Effector memory CD4-positive, alpha-beta T cell (primary cell): ENCODE results near the gene PLTP.
"Not testable (repeated sequence)": the region's sequence is repeated elsewhere in the genome, so short reads cannot be mapped to it uniquely, and the experiment has no call there.

Experiments
- DNase-seq, 3 donors: peaks; one replicate each; pipeline ENCODE4 v3.0.0-alpha.2; 2020
- H3K27ac ChIP-seq: 2 replicates; pipeline ENCODE4 v1.7.0; 2013; ENCODE audit warnings: mild to moderate bottlenecking, low read length, moderate library complexity; ENCODE audit not compliant: insufficient read depth, poor library complexity, severe bottlenecking
- H3K27me3 ChIP-seq: replicated peaks from 2 replicates; pipeline ENCODE4 v1.7.0; 2013; ENCODE audit warnings: mild to moderate bottlenecking, low read length; ENCODE audit not compliant: insufficient read depth, control insufficient read depth, poor library complexity, severe bottlenecking
- H3K36me3 ChIP-seq: 2 replicates; pipeline ENCODE4 v1.7.0; 2013; ENCODE audit warnings: mild to moderate bottlenecking, low read length, moderate library complexity; ENCODE audit not compliant: control insufficient read depth, insufficient read depth
- H3K4me1 ChIP-seq: 2 replicates; pipeline ENCODE4 v1.7.0; 2013; ENCODE audit warnings: low read length, mild to moderate bottlenecking; ENCODE audit not compliant: control insufficient read depth, insufficient read depth, poor library complexity, severe bottlenecking
- H3K4me3 ChIP-seq: 2 replicates; pipeline ENCODE4 v1.7.0; 2013; ENCODE audit warnings: low read length, low read depth, mild to moderate bottlenecking; ENCODE audit not compliant: insufficient read depth, poor library complexity, severe bottlenecking
- H3K9me3 ChIP-seq: 2 replicates; pipeline ENCODE4 v1.7.0; 2013; ENCODE audit warnings: mild to moderate bottlenecking, low read length, moderate library complexity; ENCODE audit not compliant: control insufficient read depth

Gene PLTP

DNA sequence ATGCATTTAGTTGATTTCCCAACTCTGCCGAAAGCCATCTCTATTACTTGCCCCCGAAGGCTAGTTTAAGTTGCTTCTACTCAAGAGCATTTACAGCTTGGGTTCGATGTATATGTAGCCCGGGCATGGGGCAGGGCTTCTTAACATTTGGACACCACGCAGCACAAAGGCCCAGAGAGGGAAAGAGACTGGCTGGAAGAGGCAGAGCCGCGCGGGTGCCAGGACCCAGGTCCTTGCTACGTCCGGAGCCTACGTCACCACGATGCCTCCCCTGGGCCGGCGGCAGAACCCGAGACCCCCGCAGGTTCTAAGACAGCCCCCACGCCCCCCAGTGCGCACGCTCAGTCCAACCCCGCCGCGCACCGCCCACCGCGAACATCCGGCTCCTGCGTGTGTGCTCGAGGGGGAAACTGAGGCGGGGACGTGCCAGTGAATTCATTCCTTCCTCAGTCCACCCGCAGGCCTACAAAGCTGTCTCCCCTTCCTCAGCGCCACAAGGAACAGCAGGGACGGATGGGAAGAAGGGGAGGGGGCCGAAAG, 22.2 kb upstream of the PLTP start:
- no peaks in the 10 kb centered on the region for H3K27me3 ChIP-seq
- H3K9me3 ChIP-seq, result no peaks in the 10 kb centered on the region
- H3K36me3 ChIP-seq, result peaks cover 24% of the 10 kb centered on the region
- peak overlapping the region; percentile 95 for H3K4me3 ChIP-seq
- H3K27ac ChIP-seq, result peak overlapping the region; percentile 98
- peaks cover 20% of the 10 kb centered on the region for H3K4me1 ChIP-seq
- peak in 1 of 3 donors; percentile 46 for DNase-seq

GRCh38 chr20:45933266-45934045, 21.5 kb upstream of the PLTP start:
- peak; percentile 17 to 51 (median 39) for DNase-seq
- peak overlapping the region; percentile 95 for H3K4me3 ChIP-seq
- no peaks in the 10 kb centered on the region for H3K9me3 ChIP-seq
- H3K36me3 ChIP-seq, result peaks cover 17% of the 10 kb centered on the region
- H3K27ac ChIP-seq, result peak overlapping the region; percentile 98
- no peaks in the 10 kb centered on the region for H3K27me3 ChIP-seq
- peaks cover 20% of the 10 kb centered on the region for H3K4me1 ChIP-seq

DNA sequence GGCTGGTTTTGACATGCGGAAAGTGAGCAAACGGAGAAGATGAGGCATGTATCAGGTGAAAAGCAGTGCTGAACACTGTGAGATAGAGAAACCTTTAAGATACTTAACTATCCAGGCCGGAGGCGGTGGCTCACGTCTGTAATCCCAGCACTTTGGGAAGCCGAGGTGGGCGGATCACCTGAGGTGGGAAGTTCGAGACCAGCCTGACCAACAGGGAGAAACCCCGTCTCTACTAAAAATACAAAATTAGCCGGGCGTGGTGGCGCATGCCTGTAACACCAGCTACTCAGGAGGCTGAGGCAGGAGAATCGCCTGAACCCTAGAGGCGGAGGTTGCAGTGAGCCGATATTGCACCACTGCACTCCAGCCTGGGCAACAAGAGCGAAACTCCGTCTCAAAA, 19.7 kb upstream of the PLTP start:
- not testable (repeated sequence) for H3K9me3 ChIP-seq, H3K27ac ChIP-seq, H3K27me3 ChIP-seq, H3K4me3 ChIP-seq, H3K36me3 ChIP-seq, DNase-seq
- H3K4me1 ChIP-seq, result peaks cover 11% of the 10 kb centered on the region

DNA sequence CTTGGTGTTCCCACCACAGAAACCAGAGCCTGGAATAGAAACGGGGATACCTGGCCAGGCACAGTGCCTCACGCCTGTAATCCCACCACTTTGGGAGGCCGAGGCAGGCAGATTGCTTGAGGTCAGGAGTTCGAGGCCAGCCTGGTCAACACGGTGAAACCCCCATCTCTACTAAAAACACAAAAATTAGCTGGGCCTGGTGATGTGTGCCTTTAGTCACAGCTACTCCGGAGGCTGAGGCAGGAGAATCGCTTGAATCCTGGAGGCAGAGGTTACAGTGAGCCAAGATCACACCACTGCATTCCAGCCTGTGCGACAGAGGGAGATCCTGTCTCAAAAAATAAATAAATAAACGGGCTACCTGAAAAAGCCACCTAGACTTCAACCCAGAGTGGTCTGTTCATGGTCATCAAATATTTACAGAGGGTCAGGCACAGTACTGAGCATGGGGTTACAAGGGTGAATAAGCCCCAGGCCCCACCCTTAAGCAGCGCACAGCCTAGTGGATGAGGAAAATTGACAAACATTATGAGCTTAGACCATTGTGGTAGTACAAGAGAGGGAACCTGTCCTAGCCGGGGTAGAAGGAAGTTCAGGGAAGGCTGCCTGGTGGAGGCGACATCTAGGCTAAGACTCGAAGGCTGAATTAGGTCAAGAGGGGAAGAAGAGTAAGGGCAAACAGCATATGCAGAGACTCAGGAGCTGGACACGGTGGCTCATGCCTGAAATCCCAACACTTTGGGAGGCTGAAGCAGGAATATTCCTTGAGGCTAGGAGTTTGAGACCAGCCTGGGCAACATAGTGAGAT, 15.3 kb upstream of the PLTP start:
- Histone ChIP-seq H3K36me3 (no peaks in the 10 kb centered on the region), H3K4me1 (peaks cover 3% of the 10 kb centered on the region), H3K9me3 (no peaks in the 10 kb centered on the region), H3K27me3 (no peaks in the 10 kb centered on the region), H3K27ac (no peak overlapping the region), H3K4me3 (no peak overlapping the region)
- DNase-seq, result no peak

- DNase-seq, result no peak
- no peaks in the 10 kb centered on the region for H3K27me3 ChIP-seq
- H3K4me1 ChIP-seq, result peaks cover 3% of the 10 kb centered on the region
- H3K4me3 ChIP-seq, result no peak overlapping the region
- no peaks in the 10 kb centered on the region for H3K36me3 ChIP-seq
- H3K9me3 ChIP-seq, result no peaks in the 10 kb centered on the region
- no peak overlapping the region for H3K27ac ChIP-seq
Observed at GRCh38 chr20:45926731-45927070, 14.7 kb upstream of the PLTP start.

DNA sequence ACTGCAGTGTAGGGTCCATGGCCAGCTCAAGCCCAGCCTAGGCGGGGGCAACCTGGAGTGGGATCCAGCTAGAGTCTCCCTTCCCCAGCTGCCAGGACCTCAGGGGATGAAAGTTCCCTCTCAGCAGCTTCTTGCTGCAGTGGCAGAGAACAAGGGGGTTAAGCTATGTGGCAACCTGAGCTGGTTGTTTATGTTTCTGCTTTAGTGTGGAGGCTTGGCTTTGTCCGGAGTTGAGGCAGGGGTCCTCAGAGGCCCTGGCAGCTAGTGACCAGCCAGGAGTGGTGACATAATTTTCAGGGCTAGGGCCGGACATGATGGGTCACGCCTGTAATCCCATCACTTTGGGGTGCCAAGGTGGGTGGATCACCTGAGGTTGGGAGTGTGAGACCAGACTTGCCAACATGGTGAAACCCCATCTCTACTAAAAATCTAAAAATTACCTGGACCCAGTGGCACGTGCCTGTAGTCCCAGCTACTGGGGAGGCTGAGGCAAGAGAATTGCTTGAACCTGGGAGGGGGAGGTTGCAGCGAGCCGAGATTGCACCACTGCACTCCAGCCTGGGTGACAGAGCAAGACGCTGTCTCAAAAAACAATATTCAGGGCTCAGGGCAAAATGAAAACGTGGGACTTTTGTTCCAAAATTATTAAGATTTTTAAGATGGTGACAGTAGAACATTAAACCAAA, 14.0 kb upstream of the PLTP start:
- Histone ChIP-seq H3K36me3 (no peaks in the 10 kb centered on the region), H3K9me3 (no peaks in the 10 kb centered on the region), H3K27me3 (no peaks in the 10 kb centered on the region), H3K4me3 (no peak overlapping the region), H3K4me1 (peaks cover 3% of the 10 kb centered on the region), H3K27ac (no peak overlapping the region)
- DNase-seq, result no peak

GRCh38 chr20:45924391-45925261, 12.7 kb upstream of the PLTP start:
- DNase-seq, result no peak
- Histone ChIP-seq H3K9me3 (no peaks in the 10 kb centered on the region), H3K4me3 (no peak overlapping the region), H3K4me1 (peaks cover 3% of the 10 kb centered on the region), H3K27me3 (no peaks in the 10 kb centered on the region), H3K36me3 (no peaks in the 10 kb centered on the region), H3K27ac (no peak overlapping the region)

DNA sequence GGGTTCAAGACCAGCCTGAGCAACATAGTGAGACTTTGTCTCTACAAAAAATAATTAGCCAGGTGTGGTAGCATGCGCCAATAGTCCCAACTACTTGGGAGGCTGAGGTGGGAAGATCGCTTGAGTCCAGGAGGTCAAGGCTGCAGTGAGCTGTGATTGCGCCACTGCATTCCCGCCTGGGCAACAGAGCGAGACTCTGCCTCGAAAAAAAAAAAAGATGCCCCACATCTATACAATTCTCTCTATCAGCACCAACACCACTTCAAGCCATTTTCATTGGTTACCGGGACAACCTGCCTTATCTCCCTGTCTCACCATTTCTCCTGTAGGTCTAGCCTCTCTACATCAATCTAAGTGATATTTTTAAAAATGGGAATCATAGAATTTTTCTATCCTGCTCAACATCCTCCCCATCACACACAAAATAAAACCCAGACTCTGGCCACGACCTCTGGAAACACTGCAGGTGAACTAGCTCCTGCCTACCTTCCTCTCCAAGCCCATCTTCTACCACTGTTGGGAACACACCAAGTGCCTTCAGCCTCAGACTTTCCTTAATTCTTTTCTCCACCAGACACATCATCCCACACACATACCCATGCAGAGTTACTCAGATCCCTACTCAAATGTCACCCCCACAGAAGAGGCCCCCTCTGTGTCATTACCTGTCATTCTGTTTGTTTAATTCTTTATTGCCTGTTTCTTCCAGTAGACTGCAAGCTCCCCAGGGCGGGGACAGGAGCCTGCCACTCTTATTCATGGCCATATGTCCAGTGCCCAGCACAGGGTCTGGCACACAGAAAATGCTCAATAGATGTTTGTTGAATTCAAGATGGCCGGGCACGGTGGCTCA, 9.6 kb upstream of the PLTP start:
- no peak overlapping the region for H3K27ac ChIP-seq
- H3K4me1 ChIP-seq, result peaks cover 3% of the 10 kb centered on the region
- DNase-seq, result no peak
- no peaks in the 10 kb centered on the region for H3K27me3 ChIP-seq
- no peaks in the 10 kb centered on the region for H3K9me3 ChIP-seq
- no peaks in the 10 kb centered on the region for H3K36me3 ChIP-seq
- no peak overlapping the region for H3K4me3 ChIP-seq
